HG02798 (cell line): Measurements from ENCODE around the gene PALM3.
"Not testable (repeated sequence)": the region's sequence is repeated elsewhere in the genome, so short reads cannot be mapped to it uniquely, and the experiment has no call there.

Experiments
- ATAC-seq: cut with Tn5 transposase; IDR thresholded peaks from one replicate; pipeline ENCODE4 v1.9.1; 2021; ENCODE audit warnings: mild to moderate bottlenecking; ENCODE audit not compliant: unreplicated experiment, poor library complexity

PALM3 gene

DNA sequence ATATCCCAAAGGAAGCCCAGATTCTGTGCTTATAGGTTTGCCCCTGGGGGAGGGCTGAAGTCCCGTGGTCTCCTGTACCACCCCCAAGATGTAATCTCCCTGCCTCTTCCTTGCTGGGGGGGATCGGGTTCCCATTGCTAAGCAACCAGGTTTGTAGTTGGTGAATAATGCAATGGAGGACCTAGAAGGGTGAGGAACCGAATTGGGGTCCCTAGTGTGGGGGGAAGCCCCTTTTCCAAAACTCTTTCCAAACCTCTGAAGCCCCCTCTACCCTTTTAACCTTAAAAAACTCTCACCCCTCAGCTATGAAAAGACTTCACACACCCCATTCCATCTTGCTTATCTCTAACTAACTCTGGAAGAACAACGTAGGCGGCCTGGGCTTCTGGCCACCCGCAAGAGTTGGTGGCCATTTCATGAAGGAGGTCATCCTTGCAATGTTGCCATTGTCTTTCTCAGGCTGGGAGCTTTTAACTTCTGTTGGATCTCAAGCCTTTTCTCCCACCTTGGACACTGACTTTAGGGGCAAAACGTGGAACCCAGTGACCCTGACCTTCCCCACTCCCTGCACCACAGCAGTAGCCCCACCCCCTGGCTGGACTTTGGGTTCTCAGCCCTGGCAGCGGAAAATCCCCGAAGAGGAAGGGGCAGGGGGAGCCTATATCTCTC lies 661 bp downstream of the PALM3 start:
- no peak for ATAC-seq

DNA sequence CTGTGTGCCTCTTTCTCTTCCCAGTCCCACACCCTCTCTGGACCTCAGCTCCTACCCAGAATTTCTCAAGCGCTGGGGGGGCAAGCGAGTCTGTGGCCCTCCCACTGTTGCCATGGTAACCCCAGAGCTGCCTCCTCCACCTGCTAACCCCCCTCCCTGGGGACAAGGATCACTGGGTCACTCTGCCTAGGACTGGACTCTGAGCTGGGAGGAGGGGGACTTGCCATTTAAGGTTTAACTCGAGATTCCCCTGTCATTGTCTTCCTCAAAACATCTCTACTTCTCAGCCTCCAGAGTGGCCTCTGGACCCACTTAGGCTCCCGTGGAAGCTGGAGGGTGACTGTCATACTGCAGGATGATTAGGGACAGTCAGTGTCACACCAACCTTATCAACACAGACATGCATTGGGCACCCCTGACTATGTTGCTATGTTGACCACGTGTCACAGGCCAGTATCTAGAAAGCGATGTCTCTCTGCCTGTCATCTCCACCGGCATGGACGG lies 2.2 kb downstream of the PALM3 start:
- no peak for ATAC-seq

DNA sequence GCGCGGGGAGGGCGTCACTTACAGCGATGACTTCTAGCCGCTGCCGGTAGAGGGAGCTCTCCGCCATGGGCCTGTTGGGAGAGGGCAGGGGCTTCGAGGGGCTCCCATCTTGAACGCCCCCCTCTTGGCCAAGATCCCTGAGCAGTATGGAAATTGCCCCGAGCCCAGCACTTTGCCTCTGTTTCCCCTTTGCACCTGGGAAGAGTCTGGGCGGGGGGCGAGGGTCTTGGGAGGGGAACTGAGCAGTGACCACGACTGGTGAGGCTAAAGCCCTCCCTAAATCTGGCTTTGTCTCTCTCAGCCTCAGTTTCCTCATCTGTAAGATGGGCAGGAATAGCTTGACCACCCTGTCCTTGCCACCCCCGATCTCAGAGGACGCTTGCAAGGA lies 2.8 kb downstream of the PALM3 start:
- ATAC-seq: no peak

DNA sequence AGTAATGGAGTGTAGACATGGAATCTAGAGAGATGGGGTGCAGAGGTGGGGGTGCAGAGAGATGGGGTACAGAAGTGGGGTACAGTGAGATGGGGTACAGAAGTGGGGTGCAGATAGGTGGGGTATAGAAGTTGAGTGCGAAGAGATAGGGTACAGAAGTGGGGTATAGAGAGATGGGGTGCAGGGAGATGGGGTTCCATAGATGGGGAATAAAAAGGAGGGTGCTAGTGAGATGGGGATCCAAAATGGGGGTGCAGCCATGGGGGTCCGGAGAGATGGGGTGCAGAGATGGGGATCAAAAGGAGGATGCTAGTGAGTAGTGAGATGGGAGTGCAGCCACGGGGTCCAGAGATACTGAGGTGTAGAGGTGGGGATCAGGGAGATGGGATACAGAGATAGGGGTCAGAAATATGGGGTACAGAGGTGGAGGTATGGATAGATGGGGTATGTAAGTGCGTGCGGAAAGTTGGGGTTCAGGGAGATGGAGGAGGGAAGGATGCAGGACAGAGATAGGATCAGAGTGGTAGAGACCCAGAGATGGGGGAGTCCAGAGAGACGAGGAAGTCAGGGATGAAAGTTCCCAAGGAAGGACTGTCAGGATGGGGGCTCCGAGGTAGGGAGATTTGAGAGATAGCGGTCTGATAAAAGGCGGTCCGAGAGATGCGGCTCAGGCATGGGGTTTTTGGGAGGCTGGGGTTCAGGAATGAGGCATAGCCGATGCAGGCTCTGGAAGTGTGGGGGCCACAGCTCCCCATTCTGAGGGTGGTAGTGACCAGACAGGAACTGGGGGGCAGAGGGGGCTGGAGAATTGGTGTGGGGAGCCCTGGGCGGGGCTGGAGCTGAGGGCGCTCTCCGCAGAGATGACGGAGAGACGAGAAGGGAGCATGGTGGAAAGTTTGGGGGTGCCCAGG lies 3.4 kb downstream of the PALM3 start:
- ATAC-seq: no peak

DNA sequence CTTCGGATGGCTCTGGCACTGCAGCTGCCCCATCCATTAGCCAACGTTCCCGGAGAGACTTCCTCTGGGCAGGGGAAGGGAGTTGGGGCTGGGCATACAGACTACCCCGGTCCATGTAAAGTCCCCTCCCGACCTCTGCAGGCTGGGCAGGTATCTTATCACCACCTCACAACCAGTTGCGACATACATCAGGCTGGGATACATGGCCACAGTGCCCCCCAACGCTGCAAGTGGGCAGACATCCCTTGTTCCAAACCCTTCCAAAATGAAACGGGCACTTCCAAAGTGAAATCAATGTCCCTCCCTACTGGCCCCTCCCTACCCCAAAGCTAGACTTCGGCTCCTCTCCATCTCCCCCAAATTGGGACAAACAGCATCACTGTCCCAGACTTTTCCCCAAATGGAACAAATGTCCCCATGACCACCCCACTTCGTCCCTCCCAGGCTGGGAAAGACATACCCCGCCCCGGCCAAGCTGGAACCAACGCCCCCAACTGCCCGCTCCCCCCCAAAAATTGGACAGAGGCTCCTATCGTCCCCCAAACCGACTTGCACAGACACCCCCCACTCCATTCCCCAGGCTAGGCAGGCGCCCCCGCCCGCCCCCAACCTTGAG lies 5.0 kb downstream of the PALM3 start:
- no peak for ATAC-seq

DNA sequence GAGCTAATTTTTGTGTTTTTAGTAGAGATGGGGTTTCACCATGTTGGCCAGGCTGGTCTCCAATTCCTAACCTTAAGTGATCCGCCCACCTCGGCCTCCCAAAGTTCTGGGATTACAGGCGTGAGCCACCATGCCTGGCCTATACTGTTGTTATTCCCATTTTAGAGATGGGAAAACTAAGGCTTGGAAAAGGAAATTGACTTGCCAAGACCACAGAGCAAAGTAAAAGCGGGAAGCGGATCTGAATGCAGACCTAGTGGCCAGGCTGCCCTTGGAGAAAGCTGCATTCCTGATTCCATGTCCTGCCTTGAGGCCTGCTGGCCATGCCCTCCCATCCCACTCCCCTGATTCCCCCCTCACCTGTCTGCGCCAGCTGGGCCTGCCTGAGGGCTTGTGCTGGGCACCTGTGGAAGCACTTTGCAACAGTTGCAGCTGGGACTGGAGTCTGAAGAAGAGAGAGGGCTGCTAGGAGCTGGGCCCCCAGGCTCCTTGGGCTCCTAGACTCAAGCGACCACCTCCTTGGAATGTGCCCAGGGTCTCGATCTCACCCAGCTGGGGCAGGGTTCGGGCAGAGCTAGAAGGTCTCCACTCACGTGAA lies 5.7 kb downstream of the PALM3 start:
- no peak for ATAC-seq

DNA sequence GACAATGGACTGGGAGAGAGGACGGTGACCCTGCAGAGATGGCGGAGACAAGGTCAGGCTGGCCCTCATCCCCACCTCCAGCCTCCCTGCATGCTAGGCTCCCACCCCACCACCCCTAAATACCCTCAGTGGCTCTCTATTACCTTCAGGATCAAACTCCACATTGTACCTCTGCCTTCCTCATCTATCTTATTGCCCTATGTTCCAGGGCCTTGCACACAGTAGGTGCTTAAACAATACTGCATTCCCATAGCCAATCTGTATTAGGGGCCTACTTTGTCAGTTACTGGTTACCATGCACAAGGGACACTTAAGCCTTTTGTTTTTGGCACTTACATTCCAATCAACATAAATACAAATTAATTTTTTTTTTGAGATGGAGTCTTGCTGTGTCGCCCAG lies 6.5 kb downstream of the PALM3 start:
- no peak for ATAC-seq

DNA sequence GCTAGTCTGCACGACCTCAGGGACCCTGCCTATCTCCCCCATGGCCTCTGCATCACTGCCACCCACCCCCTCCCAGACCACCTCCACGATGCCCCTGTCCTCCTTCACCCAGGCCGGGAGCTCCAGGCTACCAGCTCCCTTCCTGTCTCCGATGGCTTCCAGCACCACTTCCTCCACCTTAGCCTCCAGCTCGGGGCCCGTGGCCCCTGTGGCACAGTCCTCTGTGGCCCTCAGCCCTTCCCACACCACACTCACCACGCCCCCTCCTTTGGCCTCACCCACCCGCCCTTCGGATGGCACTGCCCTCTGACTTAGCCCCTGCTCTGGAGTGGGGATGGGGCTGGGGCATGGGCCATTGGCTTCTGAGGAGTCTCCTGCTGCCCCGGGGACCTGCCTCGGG lies 7.2 kb downstream of the PALM3 start:
- no peak for ATAC-seq

DNA sequence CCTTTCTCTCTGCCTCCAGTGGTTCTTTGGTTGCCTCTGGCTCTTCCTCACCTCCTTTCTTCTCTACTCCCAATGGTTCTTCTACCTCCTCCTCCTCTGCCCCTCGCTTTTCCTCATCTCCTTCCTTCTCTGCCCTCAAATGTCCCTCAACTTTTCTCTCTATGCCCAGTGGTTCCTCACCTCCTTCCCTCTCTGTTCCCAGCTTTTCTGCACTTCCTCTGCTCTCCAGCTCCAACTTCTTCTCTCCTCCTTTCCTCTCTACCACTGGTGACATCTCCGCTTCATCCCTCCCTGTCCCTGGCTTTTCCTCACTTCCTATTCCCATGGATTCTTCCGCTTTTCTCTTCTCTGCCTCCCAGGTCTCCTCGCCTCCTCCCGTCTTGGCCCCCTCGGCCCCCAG lies 7.8 kb downstream of the PALM3 start:
- ATAC-seq: no peak

DNA sequence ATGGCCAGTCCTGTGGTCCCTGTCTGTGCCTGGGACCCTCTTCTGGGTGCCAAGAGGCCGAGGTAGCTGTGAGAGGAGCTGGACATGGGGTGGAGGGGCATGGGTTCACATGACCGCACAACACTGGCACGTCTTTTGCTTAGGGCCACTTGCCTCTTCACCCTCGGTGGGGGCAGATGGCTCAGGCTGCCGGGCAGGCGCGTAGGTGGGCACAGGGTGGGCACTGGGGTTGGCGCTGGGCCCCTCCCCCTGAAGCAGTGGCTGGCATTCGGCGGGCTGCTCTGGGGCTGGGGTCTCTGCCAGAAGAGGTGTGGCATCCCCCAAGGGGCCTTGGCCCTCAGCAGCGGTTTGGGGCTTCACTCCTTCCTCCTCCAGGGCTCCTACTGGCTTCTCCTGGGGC lies 8.4 kb downstream of the PALM3 start:
- no peak for ATAC-seq

DNA sequence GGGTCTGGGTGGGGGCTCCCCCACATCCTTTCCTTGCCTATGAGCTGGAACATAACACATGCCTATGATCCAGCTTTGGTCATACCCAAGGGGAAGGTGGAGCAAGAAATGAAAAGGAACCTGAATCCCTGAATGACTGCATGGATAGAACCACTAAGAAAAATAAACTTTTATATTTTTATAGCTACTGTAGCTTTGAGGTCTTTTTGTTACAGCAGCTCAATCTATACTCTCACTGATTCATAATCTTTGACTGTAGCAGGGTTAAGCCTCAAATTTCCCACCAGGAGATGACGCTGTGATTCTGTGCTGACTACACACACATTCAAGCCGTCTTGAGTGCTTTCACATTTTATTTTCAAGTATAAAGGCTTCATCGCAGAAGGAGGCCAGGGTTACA lies 8.8 kb downstream of the PALM3 start:
- ATAC-seq: no peak

DNA sequence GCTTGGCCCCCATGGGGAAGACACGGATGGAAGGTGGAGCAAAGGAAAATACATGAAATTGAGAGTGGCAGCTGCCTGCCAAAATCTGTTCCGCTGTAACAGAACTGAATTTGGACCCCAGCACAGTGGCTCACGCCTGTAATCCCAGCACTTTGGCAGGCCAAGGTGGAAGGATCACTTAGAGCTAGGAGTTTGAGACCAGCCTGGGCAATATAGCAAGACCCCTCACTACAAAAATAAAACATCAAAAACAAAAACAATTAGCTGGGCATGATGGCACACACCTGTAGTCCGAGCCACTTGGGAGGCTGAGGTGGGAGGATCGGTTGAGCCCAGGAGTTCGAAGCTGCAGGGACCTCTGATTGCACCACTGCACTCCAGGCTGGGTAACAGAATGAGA lies 9.4 kb downstream of the PALM3 start:
- ATAC-seq: no peak

DNA sequence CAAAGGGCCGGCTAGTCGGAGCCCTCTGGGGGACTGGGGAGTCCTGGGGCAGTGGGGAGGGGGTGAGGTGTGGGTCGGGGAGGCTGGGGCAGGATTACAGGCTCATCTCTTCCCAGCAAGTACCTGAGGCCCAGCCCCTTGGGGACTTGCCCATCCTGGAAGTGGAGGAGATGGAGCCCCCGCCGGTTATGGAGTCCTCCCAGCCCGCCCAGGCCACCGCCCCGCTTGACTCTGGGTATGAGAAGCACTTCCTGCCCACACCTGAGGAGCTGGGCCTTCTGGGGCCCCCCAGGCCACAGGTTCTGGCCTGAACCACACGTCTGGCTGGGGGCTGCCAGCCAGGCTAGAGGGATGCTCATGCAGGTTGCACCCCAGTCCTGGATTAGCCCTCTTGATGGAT lies 9.9 kb downstream of the PALM3 start:
- ATAC-seq: no peak

DNA sequence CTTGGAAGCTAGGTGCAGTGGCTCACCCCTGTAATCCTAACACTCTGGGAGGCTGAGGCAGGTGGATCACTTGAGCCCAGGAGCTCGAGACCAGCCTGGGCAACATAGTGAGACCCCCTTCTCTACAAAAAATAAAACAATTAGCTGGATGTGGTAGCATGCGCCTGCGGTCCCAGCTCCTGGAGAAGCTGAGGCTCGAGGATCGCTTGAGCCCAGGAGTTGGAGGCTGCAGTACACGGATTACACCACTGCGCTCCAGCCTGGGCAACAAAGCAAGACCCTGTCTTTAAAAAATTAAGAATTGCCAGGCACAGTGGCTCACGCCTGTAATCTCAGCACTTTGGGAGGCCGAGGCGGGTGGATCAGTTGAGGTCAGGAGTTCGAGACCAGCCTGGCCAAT lies 10.9 kb downstream of the PALM3 start:
- not testable (repeated sequence) for ATAC-seq

DNA sequence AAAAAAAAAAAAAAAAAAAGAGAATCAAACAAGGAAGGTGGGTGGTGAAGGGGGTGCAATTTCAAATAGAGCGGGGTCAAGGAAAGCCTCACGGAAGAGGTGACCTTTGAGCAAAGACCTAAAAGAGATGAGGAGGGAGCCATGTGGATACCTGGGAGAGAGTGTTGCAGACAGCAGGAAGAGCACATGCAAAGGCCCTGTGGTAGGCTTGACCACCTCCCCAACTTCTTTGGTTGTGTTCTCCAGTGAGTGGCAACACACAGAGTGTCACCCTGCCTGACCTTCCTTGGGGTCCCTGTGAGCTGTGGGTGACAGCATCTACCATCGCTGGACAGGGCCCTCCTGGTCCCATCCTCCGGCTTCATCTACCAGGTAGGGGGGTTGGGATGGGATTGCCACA lies 11.4 kb downstream of the PALM3 start:
- no peak for ATAC-seq

DNA sequence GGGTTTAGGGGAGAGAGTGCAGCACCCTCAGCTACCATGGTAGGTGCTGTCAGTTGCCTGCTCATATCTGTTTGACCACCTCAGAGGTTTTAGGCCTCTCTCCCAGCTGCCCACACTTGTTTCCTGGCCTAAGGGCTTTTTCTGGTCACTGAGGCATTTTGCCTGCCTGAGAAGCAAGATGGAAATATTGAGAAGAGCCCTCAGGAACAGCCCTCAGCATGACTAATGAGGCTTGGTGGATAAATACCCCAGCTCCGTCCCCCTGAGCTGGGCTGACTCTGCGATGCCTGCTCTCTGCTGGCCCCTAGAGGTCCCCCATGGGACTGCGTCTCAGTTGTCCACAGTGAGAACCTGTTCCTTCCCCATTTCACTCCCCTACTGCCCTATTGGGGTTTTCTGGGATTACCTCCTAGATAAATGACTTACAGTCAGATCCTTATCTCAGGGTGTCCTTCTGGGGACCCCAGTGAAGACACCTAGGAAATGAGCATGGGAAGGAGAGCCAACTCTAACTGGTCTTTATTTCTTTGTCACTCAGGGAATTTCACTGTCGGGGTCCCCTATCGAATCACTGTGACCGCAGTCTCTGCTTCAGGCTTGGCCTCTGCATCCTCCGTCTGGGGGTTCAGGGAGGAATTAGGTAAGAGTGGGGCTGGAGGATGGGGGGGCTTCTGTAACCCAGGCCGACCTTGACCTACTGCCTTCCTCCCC lies 13.3 kb downstream of the PALM3 start:
- no peak for ATAC-seq

DNA sequence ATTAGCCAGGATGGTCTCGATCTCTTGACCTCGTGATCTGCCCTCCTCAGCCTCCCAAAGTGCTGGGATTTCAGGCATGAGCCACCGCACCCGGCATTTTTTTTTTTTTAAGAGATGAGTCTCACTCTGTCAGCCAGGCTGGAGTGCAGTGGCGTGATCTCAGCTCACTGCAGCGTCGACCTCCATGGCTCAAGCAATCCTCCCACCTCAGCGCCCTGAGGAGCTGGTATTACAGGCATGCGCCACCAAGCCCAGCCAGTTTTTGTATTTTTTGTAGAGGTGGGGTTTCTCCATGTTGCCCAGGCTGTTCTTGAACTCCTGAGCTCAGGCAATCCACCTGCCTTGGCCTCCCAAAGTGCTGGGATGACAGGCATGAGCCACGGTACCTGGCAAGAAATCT lies 14.0 kb downstream of the PALM3 start:
- not testable (repeated sequence) for ATAC-seq

DNA sequence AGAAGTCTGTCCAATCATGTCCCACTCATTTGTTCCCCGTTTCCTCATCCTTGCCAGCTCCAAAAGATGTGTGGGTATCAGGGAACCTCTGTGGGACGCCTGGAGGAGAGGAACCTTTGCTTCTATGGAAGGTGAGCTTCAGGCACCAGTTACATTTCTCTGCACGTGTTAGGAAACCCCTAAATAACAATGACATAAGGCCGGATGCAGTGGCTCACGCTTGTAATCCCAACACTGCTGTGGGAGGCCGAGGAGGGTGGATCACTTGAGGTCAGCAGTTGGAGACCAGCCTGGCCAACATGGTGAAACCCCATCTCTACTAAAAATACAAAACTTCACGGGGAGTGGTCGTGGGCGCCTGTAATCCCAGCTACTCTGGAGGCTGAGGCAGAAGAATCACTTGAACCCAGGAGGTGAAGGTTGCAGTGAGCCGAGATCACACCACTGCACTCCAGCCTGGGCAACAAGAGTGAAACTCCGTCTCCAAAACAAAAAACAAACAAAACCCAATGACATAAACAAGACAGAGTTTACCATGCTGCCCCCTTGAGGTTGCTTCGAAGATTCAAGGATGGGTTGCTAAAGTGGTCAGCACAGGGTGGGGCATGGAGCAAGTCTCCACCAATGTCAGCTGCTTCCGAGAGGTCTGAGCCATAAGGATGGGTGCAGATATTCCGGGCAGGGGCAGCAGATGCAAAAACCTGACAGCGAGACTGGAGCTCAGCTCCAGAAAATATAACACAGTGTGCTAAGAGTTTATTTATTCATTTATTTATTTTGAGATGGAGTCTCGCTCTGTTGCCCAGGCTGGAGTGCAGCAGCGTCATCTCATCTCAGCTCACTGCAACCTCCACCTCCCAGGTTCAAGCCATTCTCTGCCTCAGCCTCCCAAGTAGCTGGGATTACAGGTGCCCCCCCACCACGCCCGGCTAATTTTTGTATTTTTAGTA lies 18.9 kb downstream of the PALM3 start:
- not testable (repeated sequence) for ATAC-seq

DNA sequence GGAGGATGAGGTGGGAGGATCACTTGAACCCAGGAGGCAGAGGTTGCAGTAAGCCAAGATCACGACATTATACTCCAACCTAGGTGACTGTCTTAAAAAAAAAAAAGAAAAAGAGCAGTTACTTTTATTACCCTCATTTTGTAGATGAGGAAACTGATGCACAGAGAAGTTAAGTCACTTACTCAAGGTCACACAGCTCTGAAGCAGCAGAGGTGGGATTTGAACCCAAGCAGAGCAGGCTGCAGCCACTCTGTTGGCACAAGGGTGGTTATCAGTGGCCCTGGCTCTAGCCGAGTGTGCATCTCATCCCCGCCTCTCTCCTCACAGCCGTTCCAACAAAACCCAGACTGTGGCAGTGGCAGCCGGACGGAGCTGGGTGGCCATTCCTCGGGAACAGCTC lies 22.7 kb downstream of the PALM3 start:
- no peak for ATAC-seq
